ENCODE results near the gene CELSR1.

The CELSR1 gene

GRCh38 chr22:46557736-46558480 is 20.5 kb upstream of the CELSR1 start:
- DNase-seq (ENCODE audit: low read depth in 2 of 3, low spot score in 1 of 3): no peak

- DNase-seq (ENCODE audit: low read depth in 2 of 3, low spot score in 1 of 3): no peak
These were observed 19.4 kb upstream of the CELSR1 start for GRCh38 chr22:46556775-46557174.

- no peak for DNase-seq (ENCODE audit: low read depth in 2 of 3, low spot score in 1 of 3)
These were observed 15.8 kb upstream of the CELSR1 start for GRCh38 chr22:46553189-46553588.

- no peak for DNase-seq (ENCODE audit: low read depth in 2 of 3, low spot score in 1 of 3)
These were observed 14.6 kb upstream of the CELSR1 start for GRCh38 chr22:46551996-46552395.

GRCh38 chr22:46551321-46551720 is 13.9 kb upstream of the CELSR1 start:
- DNase-seq (ENCODE audit: low read depth in 2 of 3, low spot score in 1 of 3): no peak

GRCh38 chr22:46549971-46550641 is 12.7 kb upstream of the CELSR1 start:
- DNase-seq (ENCODE audit: low read depth in 2 of 3, low spot score in 1 of 3): no peak

GRCh38 chr22:46549563-46549840 is 12.1 kb upstream of the CELSR1 start:
- DNase-seq (ENCODE audit: low read depth in 2 of 3, low spot score in 1 of 3): no peak

GRCh38 chr22:46547883-46548244 is 10.4 kb upstream of the CELSR1 start:
- no peak for DNase-seq (ENCODE audit: low read depth in 2 of 3, low spot score in 1 of 3)

GRCh38 chr22:46547179-46547882 is 9.9 kb upstream of the CELSR1 start:
- no peak for DNase-seq (ENCODE audit: low read depth in 2 of 3, low spot score in 1 of 3)

GRCh38 chr22:46546466-46547178 is 9.2 kb upstream of the CELSR1 start:
- no peak for DNase-seq (ENCODE audit: low read depth in 2 of 3, low spot score in 1 of 3)

- no peak for DNase-seq (ENCODE audit: low read depth in 2 of 3, low spot score in 1 of 3)
These were observed 7.8 kb upstream of the CELSR1 start for GRCh38 chr22:46545086-46545792.

- DNase-seq (ENCODE audit: low read depth in 2 of 3, low spot score in 1 of 3): peak; percentile 55 to 60 (median 57)
These were observed 4.9 kb upstream of the CELSR1 start for GRCh38 chr22:46542011-46542985.

GRCh38 chr22:46541536-46541935 is 4.1 kb upstream of the CELSR1 start:
- DNase-seq (ENCODE audit: low read depth in 2 of 3, low spot score in 1 of 3): no peak

GRCh38 chr22:46540874-46541273 is 3.5 kb upstream of the CELSR1 start:
- no peak for DNase-seq (ENCODE audit: low read depth in 2 of 3, low spot score in 1 of 3)

- DNase-seq (ENCODE audit: low read depth in 2 of 3, low spot score in 1 of 3): no peak
These were observed 1.7 kb upstream of the CELSR1 start for GRCh38 chr22:46539169-46539568.

GRCh38 chr22:46538814-46539160 is 1.4 kb upstream of the CELSR1 start:
- DNase-seq (ENCODE audit: low read depth in 2 of 3, low spot score in 1 of 3): no peak

- DNase-seq (ENCODE audit: low read depth in 2 of 3, low spot score in 1 of 3): no peak
These were observed 760 bp upstream of the CELSR1 start for GRCh38 chr22:46537946-46538813.

- DNase-seq (ENCODE audit: low read depth in 2 of 3, low spot score in 1 of 3): no peak
These were observed 739 bp downstream of the CELSR1 start for GRCh38 chr22:46536537-46537224.

Data from stimulated activated CD4-positive, alpha-beta T cell treated with anti-CD3 and anti-CD28 coated beads, Interleukin-12 subunit alpha, Interleukin-12 subunit beta, amount 100 ng/mL, for 48 hours (primary cell).